H9 (cell line): ENCODE data around the gene CTR9. TPM values are rescaled to one million over a fixed set of nuclear protein-coding genes. Genes with fewer than 3 reads are reported as not detected.

Experiments
- DNase-seq: peaks from one replicate; pipeline ENCODE4 v3.0.0-alpha.2; 2017
- H2AFZ ChIP-seq: one replicate; pipeline ENCODE4 v1.6.1; 2013; ENCODE audit warnings: mild to moderate bottlenecking, low read length, control low read depth, moderate library complexity
- H2AK5ac ChIP-seq: 2 replicates; pipeline ENCODE4 v1.6.1; 2013; ENCODE audit warnings: low read length, control low read depth, mixed read lengths; ENCODE audit not compliant: insufficient read length
- H2BK120ac ChIP-seq: one replicate; pipeline ENCODE4 v1.6.1; 2013; ENCODE audit warnings: low read depth, mild to moderate bottlenecking, low read length, control low read depth, inconsistent platforms; ENCODE audit not compliant: poor library complexity, severe bottlenecking
- H2BK12ac ChIP-seq: 2 replicates; pipeline ENCODE4 v1.6.1; 2013; ENCODE audit warnings: low read length, control low read depth, mixed read lengths, low read depth; ENCODE audit not compliant: insufficient read length
- H2BK15ac ChIP-seq: 2 replicates; pipeline ENCODE4 v1.6.1; 2013; ENCODE audit warnings: low read depth, low read length, control low read depth
- H2BK20ac ChIP-seq: one replicate; pipeline ENCODE4 v1.6.1; 2013; ENCODE audit warnings: low read depth, mild to moderate bottlenecking, low read length, control low read depth, inconsistent platforms; ENCODE audit not compliant: poor library complexity, severe bottlenecking
- H2BK5ac ChIP-seq: 2 replicates; pipeline ENCODE4 v1.6.1; 2013; ENCODE audit warnings: low read length, control low read depth, mixed read lengths; ENCODE audit not compliant: insufficient read length
- H3K14ac ChIP-seq: 2 replicates; pipeline ENCODE4 v1.6.1; 2013; ENCODE audit warnings: low read length, control low read depth; ENCODE audit not compliant: insufficient read depth
- H3K18ac ChIP-seq: 2 replicates; pipeline ENCODE4 v1.6.1; 2013; ENCODE audit warnings: low read depth, mild to moderate bottlenecking, mixed read lengths, low read length, control low read depth; ENCODE audit not compliant: insufficient read length
- H3K23ac ChIP-seq: 2 replicates; pipeline ENCODE4 v1.6.1; 2013; ENCODE audit warnings: low read length, control low read depth, mixed read lengths, low read depth; ENCODE audit not compliant: insufficient read length
- H3K23me2 ChIP-seq: 2 replicates; pipeline ENCODE4 v1.6.1; 2013; ENCODE audit warnings: low read depth, mild to moderate bottlenecking, mixed read lengths, low read length, control low read depth; ENCODE audit not compliant: insufficient read length, poor library complexity, severe bottlenecking
- H3K27ac ChIP-seq: 2 replicates; pipeline ENCODE4 v1.5.1; 2013; ENCODE audit warnings: low read length, control low read depth, mixed read lengths, low read depth; ENCODE audit not compliant: insufficient read length
- H3K27me3 ChIP-seq: 2 replicates; pipeline ENCODE4 v1.6.1; 2013; ENCODE audit warnings: low read length, control low read depth, inconsistent platforms; ENCODE audit not compliant: insufficient read depth
- H3K4ac ChIP-seq: 2 replicates; pipeline ENCODE4 v1.6.1; 2013; ENCODE audit warnings: low read depth, mild to moderate bottlenecking, control low read depth, inconsistent platforms, low read length, moderate library complexity
- H3K4me1 ChIP-seq: 2 replicates; pipeline ENCODE4 v1.6.1; 2013; ENCODE audit warnings: low read length, control low read depth, inconsistent platforms; ENCODE audit not compliant: insufficient read depth
- H3K4me2 ChIP-seq: 2 replicates; pipeline ENCODE4 v1.6.1; 2013; ENCODE audit warnings: low read length, control low read depth, mixed read lengths; ENCODE audit not compliant: insufficient read length, insufficient read depth
- H3K56ac ChIP-seq: 2 replicates; pipeline ENCODE4 v1.6.1; 2013; ENCODE audit warnings: low read depth, mild to moderate bottlenecking, mixed read lengths, low read length, control low read depth; ENCODE audit not compliant: insufficient read length
- H3K79me1 ChIP-seq: 2 replicates; pipeline ENCODE4 v1.6.1; 2013; ENCODE audit warnings: low read depth, mild to moderate bottlenecking, moderate library complexity, low read length, control low read depth, inconsistent platforms; ENCODE audit not compliant: insufficient read depth, poor library complexity, severe bottlenecking
- H3K79me2 ChIP-seq: 2 replicates; pipeline ENCODE4 v1.6.1; 2013; ENCODE audit warnings: low read length, control low read depth, inconsistent platforms; ENCODE audit not compliant: insufficient read depth
- H3K9ac ChIP-seq: 2 replicates; pipeline ENCODE4 v1.6.1; 2013; ENCODE audit warnings: low read length, control low read depth, mixed read lengths; ENCODE audit not compliant: insufficient read length; ENCODE audit errors: extremely low read depth
- H3K9me3 ChIP-seq: one replicate; pipeline ENCODE4 v1.6.1; 2013; ENCODE audit warnings: low read depth, low read length, inconsistent platforms; ENCODE audit not compliant: control insufficient read depth
- H3T11ph ChIP-seq: one replicate; pipeline ENCODE4 v1.6.1; 2013; ENCODE audit warnings: mild to moderate bottlenecking, low read length, control low read depth, inconsistent platforms
- H4K20me1 ChIP-seq: one replicate; pipeline ENCODE4 v1.6.1; 2013; ENCODE audit not compliant: control insufficient read depth, insufficient read length, insufficient read depth
- H4K5ac ChIP-seq: 2 replicates; pipeline ENCODE4 v1.6.1; 2013; ENCODE audit warnings: low read depth, mild to moderate bottlenecking, mixed read lengths, low read length, control low read depth; ENCODE audit not compliant: insufficient read length
- H4K8ac ChIP-seq: replicated peaks from 2 replicates; pipeline ENCODE4 v1.6.1; 2013; ENCODE audit warnings: low read length, control low read depth, mixed read lengths, low read depth; ENCODE audit not compliant: insufficient read length
- H4K91ac ChIP-seq: 2 replicates; pipeline ENCODE4 v1.6.1; 2013; ENCODE audit warnings: low read depth, mild to moderate bottlenecking, moderate library complexity, mixed read lengths, low read length, control low read depth; ENCODE audit not compliant: insufficient read length
- H3K27ac Mint-ChIP-seq, 3 experiments: 2 replicates in 2 of 3; 3 replicates in 1 of 3; pipeline ENCODE4 v1.8.0; 2020 to 2021; ENCODE audit warnings: mixed read lengths in 3 of 3, mild to moderate bottlenecking in 1 of 3, moderate library complexity in 1 of 3
- H3K27me3 Mint-ChIP-seq: 2 replicates; pipeline ENCODE4 v1.8.0; 2021; ENCODE audit warnings: low read depth, mild to moderate bottlenecking, moderate library complexity, mixed read lengths
- H3K36me3 Mint-ChIP-seq, 3 experiments: 2 replicates in 2 of 3; 3 replicates in 1 of 3; pipeline ENCODE4 v1.8.0; 2020 to 2021; ENCODE audit warnings: low read depth in 3 of 3, mixed read lengths in 3 of 3; ENCODE audit not compliant: insufficient read depth in 1 of 3
- H3K4me1 Mint-ChIP-seq, 2 experiments: 2 replicates each; pipeline ENCODE4 v1.8.0; 2020; ENCODE audit warnings: mixed read lengths in 2 of 2
- H3K4me3 Mint-ChIP-seq, 2 experiments: 2 replicates in 1 of 2; 3 replicates in 1 of 2; pipeline ENCODE4 v1.8.0; 2020 to 2021; ENCODE audit warnings: mild to moderate bottlenecking in 2 of 2, mixed read lengths in 2 of 2, moderate library complexity in 1 of 2
- H3K9me3 Mint-ChIP-seq, 2 experiments: 2 replicates in 1 of 2; 3 replicates in 1 of 2; pipeline ENCODE4 v1.8.0; 2020; ENCODE audit warnings: mild to moderate bottlenecking in 2 of 2, mixed read lengths in 2 of 2, moderate library complexity in 1 of 2
- WGBS: extraction: QIAGEN DNeasy Blood & Tissue Kit; methylation state at CpG from one replicate; pipeline ENCODE4 v1.1.7; 2013; ENCODE audit warnings: missing lambda C conversion rate, low lambda C conversion rate, mixed read lengths; ENCODE audit not compliant: insufficient read length; ENCODE audit errors: extremely low coverage; 5-methylcytosine and 5-hydroxymethylcytosine counted together
- total RNA-seq: library from RNA; stranded (reverse); gene quantifications from 2 replicates; pipeline ENCODE4 v1.2.1, GENCODE V29; 2021
- TF ChIP-seq, protein P1 (sequence below): fragments of 200-600 bp; sonication (generic); conservative IDR thresholded peaks from 3 replicates; pipeline ENCODE4 v1.8.0; 2021; ENCODE audit warnings: antibody characterized with exemption, mild to moderate bottlenecking

The CTR9 gene
- total RNA-seq, 1 experiment from 2014 or later: 37.5 TPM

DNA sequence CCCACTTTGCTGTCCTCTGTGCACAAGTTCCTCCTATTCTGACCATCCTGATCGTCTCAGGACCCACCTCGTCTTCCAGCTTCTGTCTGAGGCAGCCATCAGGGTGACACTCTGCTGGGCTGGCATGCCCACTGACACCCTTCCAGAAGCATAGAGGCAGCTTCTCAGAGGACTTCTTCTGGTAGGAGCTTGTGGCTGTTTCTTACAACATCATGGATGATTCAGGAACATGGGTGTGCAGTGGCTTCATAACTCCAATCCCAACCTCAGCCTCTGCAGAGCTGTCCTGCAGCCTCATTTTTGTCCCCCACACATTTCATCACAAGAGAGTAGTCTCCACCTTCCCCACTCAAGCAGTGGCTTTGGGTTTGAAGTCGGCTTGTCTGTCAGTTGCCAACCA, 20.9 kb upstream of the CTR9 start:
- no peaks in the 10 kb centered on the region; a peak in 1 of 5 replicates for H3K9me3 Mint-ChIP-seq

More for the DNA sequence above, 20.9 kb upstream of the CTR9 start:
- H3K9ac ChIP-seq: no peak overlapping the region
- H3K4ac ChIP-seq: no peak overlapping the region
- H3K18ac ChIP-seq: no peak overlapping the region
- no peak overlapping the region for H3T11ph ChIP-seq
- H4K5ac ChIP-seq: no peak overlapping the region
- peaks cover 4% of the 10 kb centered on the region for H3K23me2 ChIP-seq
- no peaks in the 10 kb centered on the region for H4K20me1 ChIP-seq
- no peaks in the 10 kb centered on the region for H3K27me3 ChIP-seq
- H3K36me3 Mint-ChIP-seq: no peaks in the 10 kb centered on the region; a peak in 2 of 7 replicates
- TF ChIP-seq, protein P1, sequence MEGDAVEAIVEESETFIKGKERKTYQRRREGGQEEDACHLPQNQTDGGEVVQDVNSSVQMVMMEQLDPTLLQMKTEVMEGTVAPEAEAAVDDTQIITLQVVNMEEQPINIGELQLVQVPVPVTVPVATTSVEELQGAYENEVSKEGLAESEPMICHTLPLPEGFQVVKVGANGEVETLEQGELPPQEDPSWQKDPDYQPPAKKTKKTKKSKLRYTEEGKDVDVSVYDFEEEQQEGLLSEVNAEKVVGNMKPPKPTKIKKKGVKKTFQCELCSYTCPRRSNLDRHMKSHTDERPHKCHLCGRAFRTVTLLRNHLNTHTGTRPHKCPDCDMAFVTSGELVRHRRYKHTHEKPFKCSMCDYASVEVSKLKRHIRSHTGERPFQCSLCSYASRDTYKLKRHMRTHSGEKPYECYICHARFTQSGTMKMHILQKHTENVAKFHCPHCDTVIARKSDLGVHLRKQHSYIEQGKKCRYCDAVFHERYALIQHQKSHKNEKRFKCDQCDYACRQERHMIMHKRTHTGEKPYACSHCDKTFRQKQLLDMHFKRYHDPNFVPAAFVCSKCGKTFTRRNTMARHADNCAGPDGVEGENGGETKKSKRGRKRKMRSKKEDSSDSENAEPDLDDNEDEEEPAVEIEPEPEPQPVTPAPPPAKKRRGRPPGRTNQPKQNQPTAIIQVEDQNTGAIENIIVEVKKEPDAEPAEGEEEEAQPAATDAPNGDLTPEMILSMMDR: no peak
- peaks cover 10 to 13% of the 10 kb centered on the region in 2 experiments for H3K4me1 Mint-ChIP-seq
- H2AK5ac ChIP-seq: no peak overlapping the region
- H3K4me2 ChIP-seq: no peak overlapping the region
- peaks cover 11% of the 10 kb centered on the region for H3K27me3 Mint-ChIP-seq
- H2BK120ac ChIP-seq: no peak overlapping the region
- H3K14ac ChIP-seq: no peak overlapping the region
- no peak overlapping the region for H3K4me3 Mint-ChIP-seq
- H4K91ac ChIP-seq: no peak overlapping the region
- no peak overlapping the region for H2AFZ ChIP-seq
- H3K9me3 ChIP-seq: no peaks in the 10 kb centered on the region
- H3K27ac Mint-ChIP-seq: no peak overlapping the region
- H3K4me1 ChIP-seq: no peaks in the 10 kb centered on the region; the same call in 1 of the 2 replicates
- no peak overlapping the region for H2BK20ac ChIP-seq
- no peak overlapping the region for H2BK15ac ChIP-seq
- WGBS: no CpG with 5 or more reads among the region's 3 CpGs
- H3K79me1 ChIP-seq: no peaks in the 10 kb centered on the region
- DNase-seq: no peak
- H3K27ac ChIP-seq: no peak overlapping the region
- H2BK5ac ChIP-seq: no peak overlapping the region
- H3K79me2 ChIP-seq: no peaks in the 10 kb centered on the region
- no peak overlapping the region for H3K23ac ChIP-seq
- H3K56ac ChIP-seq: no peak overlapping the region
- no peak overlapping the region for H2BK12ac ChIP-seq
- no peak overlapping the region for H4K8ac ChIP-seq
